A549 (cell line): ENCODE data around the gene TPRG1L.

ENCODE experiments used
- CTCF ChIP-seq: fragments of >200 bp; sonication (Bioruptor Twin); formaldehyde crosslinking; IDR thresholded peaks from 3 replicates; pipeline ENCODE4 v1.5.1; 2016
- E2F6 ChIP-seq: IDR thresholded peaks from 2 replicates; pipeline ENCODE4 v1.6.1; 2012; ENCODE audit warnings: low read depth, borderline replicate concordance
- EHMT2 ChIP-seq: fragments of 200-600 bp; sonication (generic); IDR thresholded peaks from 2 replicates; pipeline ENCODE4 v1.6.1; 2016; ENCODE audit warnings: antibody characterized with exemption, low read depth, mild to moderate bottlenecking, moderate library complexity
- HES2 ChIP-seq: fragments of >200 bp; sonication (Bioruptor Twin); formaldehyde crosslinking; IDR thresholded peaks from 2 replicates; pipeline ENCODE4 v1.6.1; 2016
- JUNB ChIP-seq: fragments of >200 bp; sonication (Bioruptor Twin); formaldehyde crosslinking; IDR thresholded peaks from 2 replicates; pipeline ENCODE4 v1.6.1; 2016
- MAZ ChIP-seq: fragments of 150-350 bp; IDR thresholded peaks from 2 replicates; pipeline ENCODE4 v1.6.1; 2014; ENCODE audit warnings: antibody characterized with exemption, low read depth, low read length, borderline replicate concordance
- NPAS2 ChIP-seq: fragments of 250-450 bp; sonication (Bioruptor Pico); IDR thresholded peaks from 2 replicates; pipeline ENCODE4 v1.8.0; 2022; ENCODE audit warnings: mild to moderate bottlenecking, moderate library complexity, borderline replicate concordance
- POLR2A ChIP-seq: IDR thresholded peaks from 2 replicates; pipeline ENCODE4 v1.6.1; 2012; ENCODE audit warnings: mild to moderate bottlenecking, low read length

DNA sequence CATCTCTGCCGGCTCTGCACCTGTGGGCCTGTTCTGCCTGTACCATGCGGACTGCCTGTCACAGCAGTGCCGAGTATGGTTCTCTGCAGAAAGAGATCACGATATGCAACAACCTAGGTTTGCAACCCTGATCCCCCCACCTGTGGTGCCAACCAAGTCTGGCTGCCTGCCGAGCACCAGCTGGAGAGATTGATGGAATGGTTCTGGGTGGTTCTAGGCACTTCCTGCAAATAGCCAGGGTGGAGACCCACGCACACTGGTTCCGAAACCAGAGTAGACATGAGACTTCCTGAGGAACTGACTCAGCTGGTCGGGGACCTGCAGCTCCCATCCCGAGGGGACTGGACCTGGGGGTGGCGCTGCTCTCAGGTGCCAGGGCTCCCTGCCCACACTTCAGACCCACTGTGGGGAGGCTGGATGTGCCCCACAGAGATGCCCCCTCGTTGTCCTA, 5.4 kb downstream of the TPRG1L start:
- TF ChIP-seq CTCF (no peak), POLR2A (no peak), HES2 (no peak), EHMT2 (no peak), E2F6 (no peak), MAZ (no peak), JUNB (no peak), NPAS2 (CRISPR knock-in tag) (no peak)
